SU-DHL-6 (cell line): ENCODE data around the gene AKAP8L.

Source experiments
- CTCF ChIP-seq: fragments of 200-600 bp; sonication (generic); IDR thresholded peaks from one replicate; pipeline ENCODE4 v1.5.1; 2017; ENCODE audit warnings: antibody characterized with exemption, mild to moderate bottlenecking, low read length, moderate library complexity; ENCODE audit not compliant: insufficient read depth, poor library complexity, severe bottlenecking
- EZH2phosphoT487 ChIP-seq: fragments of 200-600 bp; sonication (generic), shearing (Covaris generic); conservative IDR thresholded peaks from 2 replicates; pipeline ENCODE4 v1.6.1; 2018; ENCODE audit warnings: mild to moderate bottlenecking, antibody characterized with exemption, low read length, moderate library complexity, mixed read lengths

DNA sequence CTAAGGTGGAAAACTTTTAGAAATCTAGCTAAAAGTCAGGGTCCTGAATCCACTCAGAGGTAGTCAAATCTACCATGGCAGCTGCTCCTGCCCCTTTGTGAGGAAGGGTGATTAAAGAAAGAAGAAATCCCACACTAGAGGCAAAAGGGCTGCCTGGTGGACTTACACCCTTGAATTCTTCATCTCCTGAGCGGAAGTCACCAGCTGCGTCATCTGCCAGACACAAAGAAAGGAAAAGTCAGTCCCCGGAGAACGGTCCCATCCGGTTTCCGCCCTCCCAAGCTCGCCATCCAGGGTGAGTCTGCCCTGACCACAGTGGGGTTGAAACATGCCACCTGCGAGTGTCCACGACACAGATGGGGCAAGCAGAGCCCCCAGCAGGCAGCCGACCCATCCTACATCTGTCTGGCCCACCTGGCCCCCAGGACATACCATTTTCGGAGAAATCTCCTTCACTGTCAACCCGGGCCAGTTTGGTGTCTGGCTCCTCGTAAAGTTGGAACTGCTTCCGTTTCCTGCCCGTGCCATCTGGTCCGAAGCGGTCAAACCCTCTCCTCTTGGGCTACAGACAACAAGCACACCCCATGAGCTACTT, 46.9 kb downstream of the AKAP8L start:
- TF ChIP-seq CTCF: no peak
- no peak for TF ChIP-seq EZH2phosphoT487
